ENCODE measurements around the gene CERS6. TPM values are rescaled to one million over a fixed set of nuclear protein-coding genes. Genes with fewer than 3 reads are reported as not detected.

The CERS6 gene
- total RNA-seq, 1 experiment from 2014 or later: 30.3 TPM

DNA sequence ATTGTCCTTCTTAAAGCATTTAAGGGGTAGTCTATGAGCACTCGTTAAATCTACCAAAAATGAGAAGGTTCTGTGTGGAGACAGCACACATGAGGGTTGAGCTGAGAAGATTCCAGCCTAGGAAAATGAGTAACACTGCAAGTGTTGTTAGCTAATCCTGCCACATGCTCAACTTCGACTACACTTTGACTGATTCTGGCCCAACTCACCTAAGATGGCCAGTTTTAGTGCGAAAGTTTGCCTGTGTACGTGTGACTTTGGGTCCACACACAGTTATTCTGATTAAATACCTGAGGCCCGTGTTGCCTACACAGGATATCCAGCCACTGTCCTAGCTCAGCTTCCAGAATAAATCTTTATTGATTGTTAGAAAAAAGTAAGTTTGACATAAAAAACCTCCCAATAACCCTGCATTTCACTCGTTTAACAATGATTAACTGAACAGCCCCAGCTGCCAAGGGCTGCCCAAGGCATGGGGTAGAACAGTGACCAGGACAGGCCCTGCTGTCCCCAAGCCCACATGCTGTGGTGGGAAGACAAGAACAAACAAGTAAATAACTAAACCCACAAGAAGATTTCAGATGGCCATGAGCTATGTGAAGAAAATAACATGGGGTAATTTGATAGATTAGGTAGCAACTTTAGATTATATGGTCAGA is 14.7 kb upstream of the CERS6 start:
- POLR2A ChIA-PET: no interaction called here
- no peak overlapping the region for H3K4me3 ChIP-seq (ENCODE audit: low read depth in 2 of 2, low read length in 2 of 2)
- in situ Hi-C loops (cut with HindIII; ENCODE audit: low pct_unique_long_range_greater_than_20kb, low sequenced_read_pairs): no loop called here
- TF ChIP-seq POLR2AphosphoS5 (IDR thresholded peaks at IDR 0.05; ENCODE audit: low read depth, low read length): no peak
- no peak for TF ChIP-seq TCF7L2 (IDR thresholded peaks at IDR 0.05; ENCODE audit: low read depth, low read length)
- TF ChIP-seq, protein P1, sequence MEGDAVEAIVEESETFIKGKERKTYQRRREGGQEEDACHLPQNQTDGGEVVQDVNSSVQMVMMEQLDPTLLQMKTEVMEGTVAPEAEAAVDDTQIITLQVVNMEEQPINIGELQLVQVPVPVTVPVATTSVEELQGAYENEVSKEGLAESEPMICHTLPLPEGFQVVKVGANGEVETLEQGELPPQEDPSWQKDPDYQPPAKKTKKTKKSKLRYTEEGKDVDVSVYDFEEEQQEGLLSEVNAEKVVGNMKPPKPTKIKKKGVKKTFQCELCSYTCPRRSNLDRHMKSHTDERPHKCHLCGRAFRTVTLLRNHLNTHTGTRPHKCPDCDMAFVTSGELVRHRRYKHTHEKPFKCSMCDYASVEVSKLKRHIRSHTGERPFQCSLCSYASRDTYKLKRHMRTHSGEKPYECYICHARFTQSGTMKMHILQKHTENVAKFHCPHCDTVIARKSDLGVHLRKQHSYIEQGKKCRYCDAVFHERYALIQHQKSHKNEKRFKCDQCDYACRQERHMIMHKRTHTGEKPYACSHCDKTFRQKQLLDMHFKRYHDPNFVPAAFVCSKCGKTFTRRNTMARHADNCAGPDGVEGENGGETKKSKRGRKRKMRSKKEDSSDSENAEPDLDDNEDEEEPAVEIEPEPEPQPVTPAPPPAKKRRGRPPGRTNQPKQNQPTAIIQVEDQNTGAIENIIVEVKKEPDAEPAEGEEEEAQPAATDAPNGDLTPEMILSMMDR (IDR thresholded peaks at IDR 0.05): no peak
- no peak for TF ChIP-seq SIN3A (IDR thresholded peaks at IDR 0.05; ENCODE audit: borderline replicate concordance, insufficient read depth, low read depth, low read length)
- TF ChIP-seq, protein P2, sequence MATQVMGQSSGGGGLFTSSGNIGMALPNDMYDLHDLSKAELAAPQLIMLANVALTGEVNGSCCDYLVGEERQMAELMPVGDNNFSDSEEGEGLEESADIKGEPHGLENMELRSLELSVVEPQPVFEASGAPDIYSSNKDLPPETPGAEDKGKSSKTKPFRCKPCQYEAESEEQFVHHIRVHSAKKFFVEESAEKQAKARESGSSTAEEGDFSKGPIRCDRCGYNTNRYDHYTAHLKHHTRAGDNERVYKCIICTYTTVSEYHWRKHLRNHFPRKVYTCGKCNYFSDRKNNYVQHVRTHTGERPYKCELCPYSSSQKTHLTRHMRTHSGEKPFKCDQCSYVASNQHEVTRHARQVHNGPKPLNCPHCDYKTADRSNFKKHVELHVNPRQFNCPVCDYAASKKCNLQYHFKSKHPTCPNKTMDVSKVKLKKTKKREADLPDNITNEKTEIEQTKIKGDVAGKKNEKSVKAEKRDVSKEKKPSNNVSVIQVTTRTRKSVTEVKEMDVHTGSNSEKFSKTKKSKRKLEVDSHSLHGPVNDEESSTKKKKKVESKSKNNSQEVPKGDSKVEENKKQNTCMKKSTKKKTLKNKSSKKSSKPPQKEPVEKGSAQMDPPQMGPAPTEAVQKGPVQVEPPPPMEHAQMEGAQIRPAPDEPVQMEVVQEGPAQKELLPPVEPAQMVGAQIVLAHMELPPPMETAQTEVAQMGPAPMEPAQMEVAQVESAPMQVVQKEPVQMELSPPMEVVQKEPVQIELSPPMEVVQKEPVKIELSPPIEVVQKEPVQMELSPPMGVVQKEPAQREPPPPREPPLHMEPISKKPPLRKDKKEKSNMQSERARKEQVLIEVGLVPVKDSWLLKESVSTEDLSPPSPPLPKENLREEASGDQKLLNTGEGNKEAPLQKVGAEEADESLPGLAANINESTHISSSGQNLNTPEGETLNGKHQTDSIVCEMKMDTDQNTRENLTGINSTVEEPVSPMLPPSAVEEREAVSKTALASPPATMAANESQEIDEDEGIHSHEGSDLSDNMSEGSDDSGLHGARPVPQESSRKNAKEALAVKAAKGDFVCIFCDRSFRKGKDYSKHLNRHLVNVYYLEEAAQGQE (IDR thresholded peaks at IDR 0.05; ENCODE audit: insufficient read depth in 1 of 2, low read depth in 2 of 2, low read length in 1 of 2): no peak
- H3K27ac ChIP-seq (ENCODE audit: low read length): no peak overlapping the region
- H3K36me3 ChIP-seq (ENCODE audit: control insufficient read depth, insufficient read depth, low read length): no peaks in the 10 kb centered on the region
- no TSS peak for BruUV-seq (replicated peaks)
- no peak for DNase-seq (ENCODE audit: low read depth, low spot score)
- no peaks in the 10 kb centered on the region for H3K27me3 ChIP-seq (ENCODE audit: control insufficient read depth, insufficient read depth, low read length)
- no peaks in the 10 kb centered on the region for H3K4me1 ChIP-seq (ENCODE audit: control insufficient read depth, insufficient read depth, low read length)
- ATAC-seq: no peak
- H3K9me3 ChIP-seq (ENCODE audit: control insufficient read depth, insufficient read depth, low read depth, low read length): no peaks in the 10 kb centered on the region; the same call in 1 of the 2 replicates
- intact Hi-C loops (cut with micrococcal nuclease; ENCODE audit: unreplicated experiment): no loop called here
- CTCF ChIA-PET: no interaction called here

DNA sequence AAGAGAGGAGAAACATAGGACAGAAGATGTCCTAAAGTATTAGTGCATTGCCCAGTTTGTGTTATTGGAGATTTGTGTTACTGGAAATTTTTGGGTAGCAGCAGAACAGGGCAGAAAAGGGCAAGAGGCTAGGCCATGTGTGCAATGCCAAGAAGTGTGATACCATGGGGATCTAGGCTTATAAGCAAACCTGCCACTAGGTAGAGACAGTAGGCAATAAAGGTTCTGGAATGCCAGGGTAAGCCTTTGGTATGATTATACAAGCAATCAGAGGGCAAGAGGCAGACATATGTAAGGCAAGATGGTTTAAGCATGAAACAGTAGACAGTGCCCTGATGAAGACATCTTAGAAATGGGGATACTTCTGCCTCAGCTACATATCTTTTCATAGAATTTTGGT is 12.3 kb upstream of the CERS6 start:
- Histone ChIP-seq H3K9me3 (ENCODE audit: control insufficient read depth, insufficient read depth, low read depth, low read length) (no peaks in the 10 kb centered on the region; the same call in 1 of the 2 replicates), H3K36me3 (ENCODE audit: control insufficient read depth, insufficient read depth, low read length) (no peaks in the 10 kb centered on the region), H3K4me1 (ENCODE audit: control insufficient read depth, insufficient read depth, low read length) (no peaks in the 10 kb centered on the region), H3K27me3 (ENCODE audit: control insufficient read depth, insufficient read depth, low read length) (no peaks in the 10 kb centered on the region), H3K4me3 (ENCODE audit: low read depth in 2 of 2, low read length in 2 of 2) (no peak overlapping the region), H3K27ac (ENCODE audit: low read length) (no peak overlapping the region)
- ATAC-seq (no peak), DNase-seq (ENCODE audit: low read depth, low spot score) (no peak)
- ChIA-PET POLR2A (no interaction called here), CTCF (interaction anchor here (0.6 kb wide), 1 partner anchor 244 kb away, joined by 3 read pairs; no protein-coding TSS in a partner anchor)
- BruUV-seq (replicated peaks): no TSS peak
- intact Hi-C loops (cut with micrococcal nuclease; ENCODE audit: unreplicated experiment) (no loop called here), in situ Hi-C loops (cut with HindIII; ENCODE audit: low pct_unique_long_range_greater_than_20kb, low sequenced_read_pairs) (no loop called here)
- no peak for TF ChIP-seq TCF7L2 (IDR thresholded peaks at IDR 0.05; ENCODE audit: low read depth, low read length)
- TF ChIP-seq, protein P2 (IDR thresholded peaks at IDR 0.05; ENCODE audit: insufficient read depth in 1 of 2, low read depth in 2 of 2, low read length in 1 of 2): no peak
- no peak for TF ChIP-seq SIN3A (IDR thresholded peaks at IDR 0.05; ENCODE audit: borderline replicate concordance, insufficient read depth, low read depth, low read length)
- TF ChIP-seq POLR2AphosphoS5 (IDR thresholded peaks at IDR 0.05; ENCODE audit: low read depth, low read length): no peak
- TF ChIP-seq, protein P1 (IDR thresholded peaks at IDR 0.05): peak; percentile 9; the same call in 1 of the 2 replicates
